H1 (cell line): ENCODE data around the gene MEN1. TPM values are rescaled to one million over a fixed set of nuclear protein-coding genes. Genes with fewer than 3 reads are reported as not detected.

Source experiments
- CTCF ChIA-PET: fragments of 300-600 bp; sonication (Branson Sonifier 250); formaldehyde crosslinking; loops from one replicate; lab custom pipeline; 2021; ENCODE audit not compliant: partially characterized antibody; lab: Charles Lee
- POLR2A ChIA-PET: fragments of 300-600 bp; sonication (Branson Sonifier 250); formaldehyde crosslinking; loops from one replicate; lab custom pipeline; 2021; ENCODE audit warnings: inconsistent platforms; ENCODE audit not compliant: partially characterized antibody; lab: Charles Lee
- DNase-seq, 2 experiments: peaks; one replicate each; pipeline versions ENCODE4 v3.0.0 to v3.0.0-alpha.2; 2010 to 2022; ENCODE audit warnings: low spot score in 2 of 2, low read depth in 1 of 2, mixed read lengths in 1 of 2
- FAIRE-seq: peaks from 2 replicates; lab custom pipeline; 2011; peaks lifted over from hg19 to GRCh38; lab: Jason Lieb, UNC
- H2AFZ ChIP-seq: 2 replicates; pipeline ENCODE4 v1.8.1; 2012; ENCODE audit warnings: low read length, inconsistent platforms
- H2AK5ac ChIP-seq: 2 replicates; pipeline ENCODE4 v1.6.1; 2013; ENCODE audit warnings: low read depth, low read length
- H2BK120ac ChIP-seq: replicated peaks from 2 replicates; pipeline ENCODE3; 2013; ENCODE audit warnings: low read depth, low read length, inconsistent platforms
- H2BK12ac ChIP-seq: 2 replicates; pipeline ENCODE4 v1.6.1; 2013; ENCODE audit warnings: low read depth, low read length
- H2BK15ac ChIP-seq: 2 replicates; pipeline ENCODE4 v1.6.1; 2013; ENCODE audit warnings: low read length
- H2BK20ac ChIP-seq: 2 replicates; pipeline ENCODE4 v1.6.1; 2013; ENCODE audit warnings: low read length
- H2BK5ac ChIP-seq: 2 replicates; pipeline ENCODE4 v1.6.1; 2013; ENCODE audit warnings: low read depth, low read length
- H3K14ac ChIP-seq: 2 replicates; pipeline ENCODE4 v1.6.1; 2013; ENCODE audit warnings: inconsistent platforms; ENCODE audit not compliant: insufficient read length
- H3K18ac ChIP-seq: 2 replicates; pipeline ENCODE4 v1.6.1; 2013; ENCODE audit warnings: low read length; ENCODE audit errors: extremely low read depth
- H3K23ac ChIP-seq: 2 replicates; pipeline ENCODE4 v1.6.1; 2013; ENCODE audit warnings: inconsistent platforms; ENCODE audit not compliant: insufficient read length
- H3K23me2 ChIP-seq: 2 replicates; pipeline ENCODE4 v1.6.1; 2013; ENCODE audit warnings: low read depth, low read length
- H3K27ac ChIP-seq: 2 replicates; pipeline ENCODE4 v1.6.1; 2011; ENCODE audit warnings: low read depth, low read length, inconsistent platforms
- H3K27me3 ChIP-seq, 4 experiments: replicated peaks in 1 of 4; 1 replicate in 1 of 4; 2 replicates in 3 of 4; pipeline versions ENCODE4 v1.6.1 to v1.8.1; 2011 to 2013; ENCODE audit warnings: low read length in 3 of 4, mild to moderate bottlenecking in 3 of 4, inconsistent platforms in 2 of 4, mixed read lengths in 2 of 4, moderate library complexity in 1 of 4; ENCODE audit not compliant: control insufficient read depth in 3 of 4, insufficient read depth in 3 of 4; ENCODE audit errors: extremely low read depth in 1 of 4
- H3K36me3 ChIP-seq, 4 experiments: 2 replicates each; pipeline versions ENCODE4 v1.6.1 to v1.8.1; 2011 to 2013; ENCODE audit warnings: mild to moderate bottlenecking in 4 of 4, low read length in 3 of 4, moderate library complexity in 2 of 4, control low read depth in 1 of 4, inconsistent platforms in 1 of 4; ENCODE audit not compliant: insufficient read depth in 4 of 4, control insufficient read depth in 2 of 4
- H3K4ac ChIP-seq: replicated peaks from 2 replicates; pipeline ENCODE3; 2013; ENCODE audit warnings: low read length, low read depth, mixed read lengths, inconsistent platforms; ENCODE audit not compliant: insufficient read length
- H3K4me1 ChIP-seq, 4 experiments: replicated peaks in 1 of 4; 1 replicate in 1 of 4; 2 replicates in 3 of 4; pipeline versions ENCODE4 v1.6.1 to v1.8.1; 2011 to 2013; ENCODE audit warnings: low read length in 3 of 4, inconsistent platforms in 2 of 4, mixed read lengths in 1 of 4; ENCODE audit not compliant: insufficient read depth in 4 of 4, control insufficient read depth in 3 of 4
- H3K4me2 ChIP-seq, 2 experiments: 2 replicates each; pipeline versions ENCODE4 v1.6.1 to v1.8.1; 2011 to 2013; ENCODE audit warnings: low read depth in 2 of 2, low read length in 2 of 2, control low read depth in 1 of 2, inconsistent platforms in 1 of 2, mild to moderate bottlenecking in 1 of 2; ENCODE audit not compliant: insufficient read depth in 1 of 2
- H3K4me3 ChIP-seq, 4 experiments: fragments of 200-600, 300-600 bp in 1 of 4; sonication (generic), shearing (Covaris generic), sonication (Bioruptor Twin) in 1 of 4; 2 replicates each; pipeline versions ENCODE4 v1.5.1 to v1.8.1; 2011 to 2016; ENCODE audit warnings: low read length in 4 of 4, low read depth in 3 of 4, control low read depth in 2 of 4, inconsistent platforms in 2 of 4, mild to moderate bottlenecking in 2 of 4, mixed read lengths in 1 of 4, moderate library complexity in 1 of 4; ENCODE audit not compliant: insufficient read depth in 2 of 4; ENCODE audit errors: extremely low read depth in 1 of 4
- H3K56ac ChIP-seq: replicated peaks from 2 replicates; pipeline ENCODE3; 2013; ENCODE audit warnings: low read depth, mild to moderate bottlenecking, mixed read lengths, low read length, inconsistent platforms; ENCODE audit not compliant: insufficient read length
- H3K79me1 ChIP-seq: 2 replicates; pipeline ENCODE4 v1.6.1; 2013; ENCODE audit warnings: low read depth, low read length, control low read depth
- H3K79me2 ChIP-seq, 2 experiments: 2 replicates each; pipeline versions ENCODE4 v1.6.1 to v1.8.1; 2012 to 2013; ENCODE audit warnings: low read length in 2 of 2, mild to moderate bottlenecking in 2 of 2, inconsistent platforms in 1 of 2; ENCODE audit not compliant: insufficient read depth in 2 of 2, control insufficient read depth in 1 of 2
- H3K9ac ChIP-seq, 4 experiments: replicated peaks in 1 of 4; 1 replicate in 1 of 4; 2 replicates in 3 of 4; pipeline versions ENCODE4 v1.6.1 to v1.8.1; 2011 to 2013; ENCODE audit warnings: low read depth in 3 of 4, low read length in 3 of 4, control low read depth in 2 of 4, mild to moderate bottlenecking in 2 of 4, moderate library complexity in 2 of 4, inconsistent platforms in 1 of 4; ENCODE audit errors: extremely low read depth in 1 of 4
- H3K9me3 ChIP-seq, 2 experiments: 2 replicates each; pipeline versions ENCODE4 v1.6.1 to v1.8.1; 2012 to 2013; ENCODE audit warnings: mild to moderate bottlenecking in 2 of 2, moderate library complexity in 2 of 2, control low read depth in 1 of 2, inconsistent platforms in 1 of 2, low read depth in 1 of 2, low read length in 1 of 2, mixed read lengths in 1 of 2; ENCODE audit not compliant: insufficient read depth in 2 of 2
- H4K20me1 ChIP-seq, 2 experiments: replicated peaks in 1 of 2; 2 replicates each; pipeline versions ENCODE3 to v1.8.1; 2011 to 2013; ENCODE audit warnings: inconsistent platforms in 2 of 2, low read length in 2 of 2, mild to moderate bottlenecking in 1 of 2; ENCODE audit not compliant: insufficient read depth in 2 of 2, control insufficient read depth in 1 of 2
- H4K5ac ChIP-seq: 2 replicates; pipeline ENCODE4 v1.6.1; 2013; ENCODE audit warnings: low read length, low read depth, mixed read lengths, inconsistent platforms; ENCODE audit not compliant: insufficient read length
- H4K8ac ChIP-seq: 2 replicates; pipeline ENCODE4 v1.8.0; 2013; ENCODE audit warnings: mild to moderate bottlenecking, moderate library complexity, low read length, inconsistent platforms; ENCODE audit not compliant: insufficient read depth; ENCODE audit errors: extremely low read depth
- H4K91ac ChIP-seq: replicated peaks from 2 replicates; pipeline ENCODE3; 2013; ENCODE audit warnings: low read length, mixed read lengths, inconsistent platforms; ENCODE audit not compliant: insufficient read length
- ATF2 ChIP-seq: IDR thresholded peaks from 2 replicates; pipeline ENCODE4 v1.6.1; 2012; ENCODE audit warnings: low read length, inconsistent platforms
- CTCF ChIP-seq, 3 experiments: IDR thresholded peaks; 1 replicate in 2 of 3; 2 replicates in 1 of 3; pipeline versions ENCODE4 v1.5.1 to v1.6.1; 2011; ENCODE audit warnings: low read length in 3 of 3, mild to moderate bottlenecking in 3 of 3, inconsistent platforms in 2 of 3, low read depth in 1 of 3, moderate library complexity in 1 of 3; ENCODE audit not compliant: insufficient read depth in 1 of 3; ENCODE audit errors: control extremely low read depth in 1 of 3
- RAD21 ChIP-seq, 2 experiments: IDR thresholded peaks in 1 of 2; conservative IDR thresholded peaks in 1 of 2; 2 replicates each; pipeline ENCODE4 v1.6.1; 2011; ENCODE audit warnings: low read depth in 2 of 2, low read length in 2 of 2, improper control_type of control experiment in 1 of 2, inconsistent platforms in 1 of 2, mild to moderate bottlenecking in 1 of 2, moderate library complexity in 1 of 2
- SIN3A ChIP-seq, 2 experiments: IDR thresholded peaks in 1 of 2; conservative IDR thresholded peaks in 1 of 2; 2 replicates each; pipeline ENCODE4 v1.6.1; 2011 to 2012; ENCODE audit warnings: low read length in 2 of 2, improper control_type of control experiment in 1 of 2, low read depth in 1 of 2, mild to moderate bottlenecking in 1 of 2
- SP2 ChIP-seq: IDR thresholded peaks from 2 replicates; pipeline ENCODE4 v1.6.1; 2012; ENCODE audit warnings: mild to moderate bottlenecking, low read length, inconsistent platforms
- SRF ChIP-seq: IDR thresholded peaks from 2 replicates; pipeline ENCODE4 v1.6.1; 2011; ENCODE audit warnings: mild to moderate bottlenecking, low read depth, low read length, moderate library complexity
- TAF1 ChIP-seq: IDR thresholded peaks from 2 replicates; pipeline ENCODE4 v1.6.1; 2011; ENCODE audit warnings: mild to moderate bottlenecking, low read depth, low read length
- WGBS, 2 experiments: shearing (Covaris generic) in 1 of 2; methylation state at CpG; one replicate each; pipeline versions ENCODE4 v1.1.6 to v1.1.7; 2013 to 2015; ENCODE audit warnings: low lambda C conversion rate in 2 of 2, mixed read lengths in 2 of 2, inconsistent platforms in 1 of 2, low coverage in 1 of 2, missing lambda C conversion rate in 1 of 2; ENCODE audit not compliant: insufficient replicate concordance in 2 of 2, insufficient coverage in 1 of 2, insufficient read length in 1 of 2; ENCODE audit errors: extremely low coverage in 1 of 2, missing lambda C conversion rate in 1 of 2; 5-methylcytosine and 5-hydroxymethylcytosine counted together
- polyA plus RNA-seq, 7 experiments: library from polyadenylated mRNA; depleted of rRNA in 3 of 7; stranded (reverse) in 5 of 7; unstranded in 2 of 7; fragments of >200 nt in 5 of 7; fragments of 200-250 nt in 2 of 7; gene quantifications; 1 replicate in 5 of 7; 2 replicates in 1 of 7; 4 replicates in 1 of 7; pipeline versions ENCODE4 v1.2.1 to v1.2.3, GENCODE V29; 2011 to 2013; ENCODE audit warnings: missing spikeins in 2 of 7, mixed read lengths in 2 of 7
- total RNA-seq: library from RNA; stranded (reverse); fragmentation: NEBNext Ultra II Directional; extraction: Animal tissue kit (Norgen Biotek cat#: 25700); gene quantifications from 2 replicates; pipeline ENCODE4 v1.2.1, GENCODE V29; 2021

Gene MEN1
- total and polyA plus RNA-seq, 2 of the 8 experiments (the other 6 are each of a cell fraction or from before 2014, with no cell fraction given), result 47.2 to 56.3 TPM

GRCh38 chr11:64770120-64770519 lies 40.2 kb downstream of the MEN1 start:
- H3K27ac ChIP-seq, result no peak overlapping the region

More at GRCh38 chr11:64770120-64770519, 40.2 kb downstream of the MEN1 start:
- no peak overlapping the region for H2BK120ac ChIP-seq
- ChIA-PET CTCF (interaction anchor here (0.6 to 23.6 kb wide), 3 partner anchors 8 to 126 kb away, joined by 3 to 376 read pairs (median 4); partner anchors contain the start of gene RASGRP2), POLR2A (interaction anchor here (0.6 to 42.9 kb wide), 6 partner anchors 4 to 325 kb away, joined by 3 to 1087 read pairs (median 6); partner anchors contain the start of genes PYGM, RASGRP2 and SF1)
- no peak overlapping the region for H3K4me3 ChIP-seq
- H3K79me2 ChIP-seq, result peaks cover 12 to 56% of the 10 kb centered on the region in 2 experiments
- no peak overlapping the region for H2AK5ac ChIP-seq
- H3K14ac ChIP-seq, result no peak overlapping the region
- no peak overlapping the region for H3K9ac ChIP-seq
- WGBS, 2 experiments, result 95% methylated on average over 12 of the region's 12 CpGs; no CpG with 5 or more reads in 1 of the 2 experiments
- TF ChIP-seq TAF1 (no peak), SRF (no peak), ATF2 (no peak), RAD21 (IDR thresholded peaks at IDR 0.05 in 1 of 2, conservative IDR thresholded peaks at IDR 0.05 in 1 of 2; ENCODE audit: low read depth in 2 of 2, low read length in 2 of 2) (no peak), SP2 (no peak), CTCF (IDR thresholded peaks at IDR 0.05; ENCODE audit: control extremely low read depth in 1 of 3, insufficient read depth in 1 of 3, low read depth in 1 of 3, low read length in 3 of 3) (no peak), SIN3A (conservative IDR thresholded peaks at IDR 0.05 in 1 of 2, IDR thresholded peaks at IDR 0.05 in 1 of 2; ENCODE audit: low read depth in 1 of 2, low read length in 2 of 2) (no peak)
- TF ChIP-seq, all 59 proteins: peak for 0
- FAIRE-seq (no peak), DNase-seq (no peak)
- Histone ChIP-seq H3K23me2 (no peaks in the 10 kb centered on the region), H3K56ac (no peak overlapping the region), H3K23ac (no peak overlapping the region), H4K20me1 (peaks cover 38 to 51% of the 10 kb centered on the region in 2 experiments), H4K91ac (no peak overlapping the region), H2BK5ac (no peak overlapping the region), H3K4ac (no peak overlapping the region), H3K9me3 (no peaks in the 10 kb centered on the region), H3K4me1 (peaks cover 0 to 21% (median 15%) of the 10 kb centered on the region in 4 experiments; a peak in 6 of 7 replicates), H3K18ac (no peak overlapping the region), H3K27me3 (no peaks in the 10 kb centered on the region; a peak in 1 of 7 replicates), H2BK20ac (no peak overlapping the region), H2AFZ (no peak overlapping the region), H3K79me1 (peaks cover 6% of the 10 kb centered on the region), H3K36me3 (peaks cover 66 to 100% (median 92%) of the 10 kb centered on the region in 4 experiments), H4K5ac (no peak overlapping the region), H2BK12ac (no peak overlapping the region), H2BK15ac (no peak overlapping the region), H4K8ac (no peak overlapping the region), H3K4me2 (no peak overlapping the region)
